Effector memory CD8-positive, alpha-beta T cell (primary cell): ENCODE measurements around the gene CHKA.

Experiments used
- ATAC-seq: fragments of 150-1000 bp; cut with Tn5 transposase; replicated peaks from 2 replicates; pipeline ENCODE4 v1.10.0; 2021; ENCODE audit warnings: mild to moderate bottlenecking, moderate library complexity
- DNase-seq, 3 experiments: peaks; one replicate each; pipeline ENCODE4 v3.0.0; 2021
- H3K27ac Mint-ChIP-seq, 2 donors: one replicate each; pipeline ENCODE4 v1.8.0; 2022; ENCODE audit warnings: mild to moderate bottlenecking in 2 of 2, mixed read lengths in 2 of 2, moderate library complexity in 2 of 2
- H3K27me3 Mint-ChIP-seq, 2 donors: one replicate each; pipeline ENCODE4 v1.8.0; 2022; ENCODE audit warnings: mixed read lengths in 2 of 2
- H3K36me3 Mint-ChIP-seq: one replicate; pipeline ENCODE4 v1.8.0; 2022; ENCODE audit warnings: mild to moderate bottlenecking, moderate library complexity, mixed read lengths; ENCODE audit not compliant: insufficient read depth
- H3K4me1 Mint-ChIP-seq, 2 donors: one replicate each; pipeline ENCODE4 v1.8.0; 2022; ENCODE audit warnings: low read depth in 2 of 2, mixed read lengths in 2 of 2
- H3K4me3 Mint-ChIP-seq, 2 donors: one replicate each; pipeline ENCODE4 v1.8.0; 2022; ENCODE audit warnings: mild to moderate bottlenecking in 2 of 2, mixed read lengths in 2 of 2, moderate library complexity in 2 of 2
- H3K9me3 Mint-ChIP-seq, 2 donors: one replicate each; pipeline ENCODE4 v1.8.0; 2022; ENCODE audit warnings: mixed read lengths in 2 of 2

The CHKA gene

GRCh38 chr11:68009391-68010089 is 111.6 kb downstream of the CHKA start:
- DNase-seq (no peak), ATAC-seq (no peak)
- H3K27me3 Mint-ChIP-seq, result peaks cover 0 to 9% of the 10 kb centered on the region in 2 donors
- H3K36me3 Mint-ChIP-seq, result peaks cover 3% of the 10 kb centered on the region
- no peak overlapping the region for H3K4me3 Mint-ChIP-seq
- H3K4me1 Mint-ChIP-seq, result peaks cover 5 to 10% of the 10 kb centered on the region in 2 donors
- H3K9me3 Mint-ChIP-seq, result no peaks in the 10 kb centered on the region
- no peak overlapping the region for H3K27ac Mint-ChIP-seq

DNA sequence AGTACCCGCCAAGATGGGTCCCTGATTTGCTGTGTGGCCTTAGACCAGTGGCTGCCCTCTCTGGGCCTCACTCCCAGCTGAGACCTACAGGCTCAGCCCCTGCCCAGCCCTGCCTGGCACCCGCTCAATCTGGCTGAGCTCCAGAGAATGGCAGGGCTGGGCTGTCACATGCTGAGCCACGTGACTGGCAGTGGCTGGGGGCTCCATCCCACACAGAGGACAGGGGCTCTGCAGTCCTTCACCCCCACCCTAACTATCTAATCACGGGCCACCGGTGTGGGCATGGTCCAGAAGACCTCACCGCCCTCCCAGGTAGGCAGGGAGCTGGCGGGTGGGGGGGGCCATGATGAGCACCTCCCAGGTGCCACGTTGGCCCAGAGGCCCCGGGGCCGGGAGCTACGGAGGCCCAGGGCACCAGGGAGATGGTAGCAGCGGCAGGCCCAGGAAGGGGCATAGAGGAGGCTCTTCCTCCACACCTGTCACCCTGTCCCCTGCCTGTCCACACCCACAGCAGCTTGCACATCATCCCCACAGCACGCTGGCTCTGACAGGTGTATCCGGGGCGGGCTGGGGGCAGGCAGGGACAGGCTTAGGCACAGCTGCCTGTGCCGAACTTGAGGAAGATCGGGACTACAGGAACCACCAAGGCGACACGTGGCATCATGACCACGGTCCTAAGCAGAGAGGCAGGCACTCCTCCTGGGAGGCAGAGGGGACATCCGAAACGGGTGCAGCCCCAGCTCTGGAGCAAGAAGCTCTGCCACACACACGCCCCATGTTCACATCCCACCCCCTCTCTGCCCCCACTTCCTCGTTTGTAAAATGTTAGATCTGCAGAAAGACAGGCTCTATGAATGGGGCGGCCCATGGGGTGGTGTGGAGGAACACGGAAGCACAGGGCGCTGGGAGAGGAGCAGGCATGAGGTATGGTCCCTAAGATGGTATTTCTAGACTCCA is 112.5 kb downstream of the CHKA start:
- Mint-ChIP-seq H3K36me3 (peaks cover 9% of the 10 kb centered on the region), H3K4me1 (peaks cover 11 to 16% of the 10 kb centered on the region in 2 donors), H3K27me3 (peaks cover 0 to 2% of the 10 kb centered on the region in 2 donors), H3K4me3 (no peak overlapping the region), H3K9me3 (no peaks in the 10 kb centered on the region), H3K27ac (peak overlapping the region in 1 of 2 donors; percentile 73)
- DNase-seq (no peak), ATAC-seq (no peak)

DNA sequence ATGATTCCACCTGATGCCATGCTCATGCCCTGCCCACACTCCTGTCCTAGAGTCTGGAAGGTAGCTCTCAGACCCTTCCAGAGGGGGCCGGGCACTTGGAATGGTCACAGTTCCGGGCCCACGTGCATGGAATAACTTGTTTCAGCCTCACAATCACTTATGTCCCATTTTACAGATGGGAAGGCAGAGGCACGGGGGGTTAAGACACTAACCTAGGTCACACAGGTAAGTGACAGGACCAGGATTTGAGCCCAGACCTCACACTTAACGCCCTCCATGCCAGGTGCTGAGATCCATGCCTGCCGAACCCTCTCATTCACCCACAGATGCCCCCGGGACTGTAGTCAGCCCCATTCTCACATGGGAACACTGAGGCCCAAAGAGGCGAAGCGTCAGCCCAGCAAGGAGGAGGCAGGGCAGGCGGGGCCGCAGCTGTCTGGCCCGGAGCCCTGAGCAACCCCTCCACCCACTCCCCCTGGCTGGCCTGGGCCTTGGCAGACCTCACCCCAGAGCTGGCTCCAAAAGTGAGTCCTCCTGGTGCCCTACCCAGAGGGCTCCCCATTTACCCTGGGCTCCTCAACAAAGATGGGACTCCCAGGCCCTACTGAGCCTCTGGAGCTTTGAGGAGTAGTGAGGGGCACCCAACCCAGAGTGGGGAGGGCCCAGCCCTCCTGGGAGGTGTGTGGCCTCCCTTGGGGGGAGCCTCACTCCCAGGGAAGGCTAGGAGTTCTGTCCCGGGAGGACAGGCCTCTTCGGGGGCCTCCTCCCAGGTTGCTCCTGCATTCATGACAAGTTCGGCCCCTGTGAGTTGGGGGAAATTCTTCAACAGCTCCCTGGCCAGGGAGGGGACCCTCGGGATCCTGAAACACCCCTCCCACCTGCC is 113.4 kb downstream of the CHKA start:
- H3K27ac Mint-ChIP-seq, result no peak overlapping the region
- H3K9me3 Mint-ChIP-seq, result no peaks in the 10 kb centered on the region
- no peak for DNase-seq
- no peaks in the 10 kb centered on the region for H3K27me3 Mint-ChIP-seq
- no peak overlapping the region for H3K4me3 Mint-ChIP-seq
- no peak for ATAC-seq
- H3K4me1 Mint-ChIP-seq, result peaks cover 14 to 18% of the 10 kb centered on the region in 2 donors
- peaks cover 10% of the 10 kb centered on the region for H3K36me3 Mint-ChIP-seq

DNA sequence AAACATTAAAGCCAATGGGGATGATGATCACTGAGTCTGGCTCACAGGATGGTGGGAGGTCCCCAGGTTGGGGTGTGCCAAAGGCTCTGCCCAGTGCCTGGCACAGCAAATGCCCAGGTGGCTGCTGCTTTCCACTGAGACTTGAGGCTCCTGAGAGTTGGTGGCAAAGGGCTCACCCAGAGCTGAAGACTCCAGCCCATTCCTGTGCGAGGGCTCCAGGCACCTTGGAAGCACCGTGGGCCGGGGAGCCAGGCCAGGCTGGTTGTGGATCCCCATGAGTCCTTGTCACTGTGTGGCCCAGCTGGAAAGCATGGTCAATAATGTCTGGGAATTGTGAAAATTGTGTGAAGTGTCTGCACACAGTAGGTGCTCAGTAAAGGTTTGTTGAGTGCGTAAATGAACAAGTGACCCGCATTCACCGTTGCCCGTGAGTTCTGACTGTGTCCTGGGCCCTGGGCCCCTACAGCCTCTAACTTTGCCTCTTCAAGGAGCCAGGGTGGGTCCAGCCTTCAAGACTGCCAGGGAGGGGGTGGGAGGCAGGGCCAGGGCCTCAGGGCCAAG is 114.5 kb downstream of the CHKA start:
- H3K27me3 Mint-ChIP-seq, result no peaks in the 10 kb centered on the region
- no peak overlapping the region for H3K4me3 Mint-ChIP-seq
- H3K36me3 Mint-ChIP-seq, result peaks cover 13% of the 10 kb centered on the region
- no peaks in the 10 kb centered on the region for H3K9me3 Mint-ChIP-seq
- DNase-seq, result no peak
- H3K27ac Mint-ChIP-seq, result no peak overlapping the region
- no peak for ATAC-seq
- peaks cover 19 to 23% of the 10 kb centered on the region in 2 donors for H3K4me1 Mint-ChIP-seq

GRCh38 chr11:68004551-68005335 is 116.4 kb downstream of the CHKA start:
- Mint-ChIP-seq H3K4me1 (peaks cover 19 to 20% of the 10 kb centered on the region in 2 donors), H3K4me3 (peak overlapping the region; percentile 84 to 86), H3K9me3 (no peaks in the 10 kb centered on the region), H3K36me3 (peaks cover 13% of the 10 kb centered on the region), H3K27ac (peak overlapping the region; percentile 89 to 92), H3K27me3 (no peaks in the 10 kb centered on the region)
- DNase-seq, result no peak
- no peak for ATAC-seq

DNA sequence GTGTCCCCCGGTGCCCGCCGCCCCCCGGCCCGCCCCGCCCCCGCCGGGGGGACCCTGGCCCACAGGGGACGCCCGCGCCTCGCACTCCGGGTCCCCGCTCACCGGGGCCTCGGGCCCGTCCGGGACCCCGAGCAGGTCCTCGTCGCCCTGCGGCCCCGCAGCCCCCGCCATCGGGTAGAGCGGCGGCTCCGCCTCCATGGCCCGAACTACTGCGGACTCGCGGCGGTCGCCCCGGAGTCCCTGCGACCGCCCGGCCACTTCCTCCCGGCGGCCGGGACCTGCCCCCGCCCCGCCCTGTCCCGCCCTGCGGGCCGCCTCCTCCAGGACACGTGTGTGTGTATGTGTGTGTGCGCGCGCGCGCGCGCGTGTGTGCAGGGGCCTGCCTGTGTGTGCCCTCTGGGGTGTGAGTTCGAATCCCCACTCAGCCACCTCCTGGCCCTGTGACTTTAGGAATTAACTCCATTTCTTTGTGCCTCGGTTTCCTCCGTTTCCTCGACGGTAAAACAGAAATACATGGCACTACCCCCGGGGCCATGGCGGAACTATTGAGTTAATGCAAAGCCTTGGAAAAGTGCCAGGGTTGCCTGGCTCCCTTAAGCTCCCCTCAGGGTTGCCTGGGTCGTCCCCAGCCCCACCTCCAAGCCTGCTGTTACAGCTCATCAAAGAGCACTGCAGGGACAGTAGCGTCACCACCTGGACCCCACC is 117.2 kb downstream of the CHKA start, which contains the start of gene UNC93B1:
UNC93B1 (minus strand) TSS at position 252 of the 705 bp plus-strand sequence; CDS start at position 198, 54 bp downstream.
- peak; percentile 67 to 71 (median 69) for DNase-seq
- ATAC-seq, result peak; percentile 87
- peaks cover 18 to 19% of the 10 kb centered on the region in 2 donors for H3K4me1 Mint-ChIP-seq
- H3K4me3 Mint-ChIP-seq, result peak within 1 kb of the TSS; percentile 84 to 86
- H3K36me3 Mint-ChIP-seq, result peaks cover 13% of the 10 kb centered on the region
- no peaks in the 10 kb centered on the region for H3K9me3 Mint-ChIP-seq
- H3K27me3 Mint-ChIP-seq, result no peaks in the 10 kb centered on the region
- H3K27ac Mint-ChIP-seq, result peak within 1 kb of the TSS; percentile 89 to 92

GRCh38 chr11:68002938-68003845 is 118.0 kb downstream of the CHKA start:
- Mint-ChIP-seq H3K27me3 (no peaks in the 10 kb centered on the region), H3K36me3 (peaks cover 15% of the 10 kb centered on the region), H3K9me3 (no peaks in the 10 kb centered on the region), H3K4me1 (peaks cover 24 to 25% of the 10 kb centered on the region in 2 donors), H3K4me3 (peak overlapping the region; percentile 74 to 86), H3K27ac (peak overlapping the region; percentile 46 to 65)
- ATAC-seq (peak; percentile 80), DNase-seq (peak; percentile 49 to 59 (median 57))
